Upper lobe of left lung (tissue), 6 donors: ENCODE data around the gene TTLL6. TPM values are rescaled to one million over a fixed set of nuclear protein-coding genes. Genes with fewer than 3 reads are reported as not detected.
A peak's percentile ranks its signal among the peaks of the same experiment; 100 is the strongest.

Source experiments
- ATAC-seq, 2 donors: fragments of 200-7000 bp; cut with Tn5 transposase; one replicate each; pipeline ENCODE4 v1.9.1; 2022; ENCODE audit warnings: mild to moderate bottlenecking in 2 of 2, moderate library complexity in 2 of 2; ENCODE audit not compliant: low FRiP score in 2 of 2
- DNase-seq, 2 donors: peaks; one replicate each; pipeline ENCODE4 v3.0.0-alpha.2; 2019 to 2020
- H3K27ac ChIP-seq, 4 donors: fragments of 200-600 bp; sonication (generic); one replicate each; pipeline ENCODE4 v1.5.1; 2016 to 2019
- H3K27me3 ChIP-seq, 4 donors: fragments of 200-600 bp; sonication (generic); one replicate each; pipeline ENCODE4 v1.5.1; 2017 to 2019
- H3K36me3 ChIP-seq, 4 donors: fragments of 200-600 bp; sonication (generic); one replicate each; pipeline ENCODE4 v1.5.1; 2016 to 2019
- H3K4me1 ChIP-seq, 4 donors: fragments of 200-600 bp; sonication (generic); one replicate each; pipeline ENCODE4 v1.5.1; 2018 to 2019
- H3K4me3 ChIP-seq, 4 donors: fragments of 200-600 bp; sonication (generic); one replicate each; pipeline ENCODE4 v1.5.1; 2017 to 2019; ENCODE audit warnings: mild to moderate bottlenecking in 2 of 4, moderate library complexity in 1 of 4
- H3K9me3 ChIP-seq, 4 donors: fragments of 200-600 bp; sonication (generic); one replicate each; pipeline ENCODE4 v1.5.1; 2018 to 2019
- CTCF ChIP-seq, 6 experiments: fragments of 450-650 bp in 4 of 6; fragments of 200-600 bp in 2 of 6; sonication (generic) in 2 of 6; IDR thresholded peaks; one replicate each; pipeline ENCODE4 v1.5.1; 2016 to 2019; ENCODE audit warnings: antibody characterized with exemption in 6 of 6
- EP300 ChIP-seq, 4 donors: sonication (generic); formaldehyde crosslinking; IDR thresholded peaks; one replicate each; pipeline ENCODE4 v1.5.1; 2017; ENCODE audit warnings: antibody characterized with exemption in 4 of 4, control low read depth in 2 of 4
- POLR2A ChIP-seq, 4 donors: fragments of 450-650 bp; IDR thresholded peaks; one replicate each; pipeline ENCODE4 v1.5.1; 2016 to 2017; ENCODE audit warnings: antibody characterized with exemption in 4 of 4, mild to moderate bottlenecking in 2 of 4
- POLR2AphosphoS5 ChIP-seq, 2 donors: sonication (generic); formaldehyde crosslinking; IDR thresholded peaks; one replicate each; pipeline ENCODE4 v1.5.1; 2017; ENCODE audit warnings: antibody characterized with exemption in 2 of 2
- WGBS, 2 donors: methylation state at CpG; one replicate each; pipeline ENCODE4 v1.1.5; 2017 to 2018; 5-methylcytosine and 5-hydroxymethylcytosine counted together
- total RNA-seq, 6 donors: library from RNA; depleted of rRNA in 4 of 6; stranded (reverse); fragments of >200 nt in 4 of 6; gene quantifications; one replicate each; pipeline versions ENCODE4 v1.1.0 to v1.2.1, GENCODE V29; 2016 to 2021
- donor health status: DM: no; HTN: no; CAD: no; lungs with moderate emphysema.
- donor health status: DM: no; HTN: yes; CAD: no; lungs with severe emphysema.

The TTLL6 gene
- total RNA-seq, 6 donors from 2014 or later, result 0.69 to 12.1 (median 1.5) TPM

DNA sequence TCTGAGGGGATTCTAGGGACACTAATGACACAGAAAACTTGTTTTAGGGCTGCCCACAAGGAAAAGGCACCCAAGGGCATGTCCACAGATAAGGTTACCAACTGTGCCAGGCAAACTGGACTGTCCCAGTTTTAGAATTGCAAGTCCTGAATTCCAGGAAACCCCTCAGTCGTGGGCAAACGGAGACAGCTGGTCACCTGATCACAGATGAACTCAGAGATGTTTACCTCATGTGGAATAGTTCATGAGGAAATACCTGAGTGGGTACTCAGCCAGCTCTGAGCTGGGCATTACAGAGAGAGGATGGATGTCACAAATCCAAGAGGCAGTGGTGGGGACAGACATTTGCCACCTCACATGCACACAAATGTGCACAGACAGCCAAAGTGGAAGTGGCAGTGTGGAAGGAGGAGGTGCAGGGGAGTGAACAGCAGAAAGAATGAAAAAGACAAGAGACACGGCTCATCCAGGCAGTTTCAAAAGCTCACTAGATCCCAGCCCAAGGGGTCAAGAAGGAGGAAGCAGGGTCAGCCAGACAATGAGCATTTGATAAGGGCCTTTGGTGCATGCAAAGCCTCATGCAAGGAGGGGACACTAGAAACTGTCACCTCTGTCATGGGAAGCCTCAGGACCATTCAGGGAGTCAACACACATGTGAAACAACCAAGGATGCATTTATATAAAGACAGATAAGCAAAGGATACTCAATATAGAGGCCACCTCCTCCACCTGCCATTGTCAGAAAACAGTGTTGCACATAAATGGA is 24.8 kb downstream of the TTLL6 start:
- 43 to 54% methylated on average over 1 to 3 of the region's 3 CpGs for WGBS, 2 donors

GRCh38 chr17:48791128-48792032 is 25.6 kb downstream of the TTLL6 start:
- TF ChIP-seq EP300 (IDR thresholded peaks at IDR 0.05) (no peak), CTCF (IDR thresholded peaks at IDR 0.05) (peak; percentile 48 to 76 (median 62))
- 42 to 49% methylated on average over 8 to 14 of the region's 14 CpGs for WGBS, 2 donors
- peak; percentile 75 to 86 for ATAC-seq
- H3K27ac ChIP-seq, result no peak overlapping the region
- no peaks in the 10 kb centered on the region for H3K27me3 ChIP-seq
- no peak overlapping the region for H3K4me3 ChIP-seq
- peak in 1 of 2 donors; percentile 72 for DNase-seq
- no peaks in the 10 kb centered on the region for H3K9me3 ChIP-seq
- no peaks in the 10 kb centered on the region for H3K36me3 ChIP-seq
- H3K4me1 ChIP-seq, result peaks cover 0 to 8% (median 1%) of the 10 kb centered on the region in 4 donors

More for the DNA sequence above, 24.8 kb downstream of the TTLL6 start:
- Histone ChIP-seq H3K9me3 (no peaks in the 10 kb centered on the region), H3K27me3 (no peaks in the 10 kb centered on the region), H3K36me3 (no peaks in the 10 kb centered on the region), H3K4me3 (no peak overlapping the region), H3K4me1 (peaks cover 0 to 8% (median 1%) of the 10 kb centered on the region in 4 donors), H3K27ac (no peak overlapping the region)
- ATAC-seq (no peak), DNase-seq (no peak)
- TF ChIP-seq POLR2A (IDR thresholded peaks at IDR 0.05), result no peak
- no peak for TF ChIP-seq CTCF (IDR thresholded peaks at IDR 0.05)
- TF ChIP-seq POLR2AphosphoS5 (IDR thresholded peaks at IDR 0.05), result no peak
- no peak for TF ChIP-seq EP300 (IDR thresholded peaks at IDR 0.05)

GRCh38 chr17:48790607-48791127 is 26.4 kb downstream of the TTLL6 start:
- TF ChIP-seq POLR2AphosphoS5 (IDR thresholded peaks at IDR 0.05), result no peak
- no peak for TF ChIP-seq POLR2A (IDR thresholded peaks at IDR 0.05)
- no peak for TF ChIP-seq EP300 (IDR thresholded peaks at IDR 0.05)
- TF ChIP-seq CTCF (IDR thresholded peaks at IDR 0.05), result no peak
- no peak for DNase-seq
- Histone ChIP-seq H3K9me3 (no peaks in the 10 kb centered on the region), H3K36me3 (no peaks in the 10 kb centered on the region), H3K27me3 (no peaks in the 10 kb centered on the region), H3K4me1 (peaks cover 0 to 8% (median 1%) of the 10 kb centered on the region in 4 donors), H3K27ac (no peak overlapping the region), H3K4me3 (no peak overlapping the region)
- 42 to 50% methylated on average over 9 of the region's 9 CpGs for WGBS, 2 donors
- ATAC-seq, result no peak

- 81 to 83% methylated on average over 7 of the region's 7 CpGs for WGBS, 2 donors
- no peak overlapping the region for H3K27ac ChIP-seq
- TF ChIP-seq CTCF (IDR thresholded peaks at IDR 0.05), result no peak
- TF ChIP-seq EP300 (IDR thresholded peaks at IDR 0.05), result no peak
- no peak for TF ChIP-seq POLR2A (IDR thresholded peaks at IDR 0.05)
- TF ChIP-seq POLR2AphosphoS5 (IDR thresholded peaks at IDR 0.05), result no peak
- DNase-seq, result no peak
- H3K4me3 ChIP-seq, result no peak overlapping the region
- no peaks in the 10 kb centered on the region for H3K36me3 ChIP-seq
- no peaks in the 10 kb centered on the region for H3K9me3 ChIP-seq
- no peak for ATAC-seq
- H3K27me3 ChIP-seq, result no peaks in the 10 kb centered on the region
- peaks cover 0 to 8% (median 1%) of the 10 kb centered on the region in 4 donors for H3K4me1 ChIP-seq
These were observed 29.2 kb downstream of the TTLL6 start for GRCh38 chr17:48787828-48788227.
